Measurements from ENCODE around the gene PGLYRP2. TPM values are rescaled to one million over a fixed set of nuclear protein-coding genes. Genes with fewer than 3 reads are reported as not detected.
A peak's percentile ranks its signal among the peaks of the same experiment; 100 is the strongest.

The PGLYRP2 gene
- total and polyA plus RNA-seq, 3 experiments from 2014 or later, result 0.13 to 0.49 TPM; not detected in 1

DNA sequence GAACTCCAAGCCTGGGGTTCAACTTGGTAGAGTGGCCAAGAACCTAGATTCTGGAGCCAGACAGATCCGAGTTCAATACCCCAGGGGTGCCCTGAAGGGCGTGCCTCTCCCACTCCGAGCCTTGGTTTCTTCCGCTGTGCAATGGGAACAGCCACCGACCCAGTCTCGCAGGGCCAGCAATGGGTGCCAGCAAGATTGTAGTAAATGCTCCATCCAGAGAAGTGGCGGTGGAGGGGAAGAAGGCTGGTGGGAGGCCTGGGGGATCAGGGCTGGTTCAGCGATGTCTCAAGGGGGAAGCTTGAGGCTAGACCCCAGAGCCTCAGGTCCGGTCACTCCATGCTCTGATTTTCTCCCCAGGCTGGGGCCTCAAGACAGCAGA lies 34.1 kb downstream of the PGLYRP2 start:
- CTCF ChIA-PET, result no interaction called here
- peaks cover 8 to 12% (median 10%) of the 10 kb centered on the region in 3 donors for H3K4me1 Mint-ChIP-seq

DNA sequence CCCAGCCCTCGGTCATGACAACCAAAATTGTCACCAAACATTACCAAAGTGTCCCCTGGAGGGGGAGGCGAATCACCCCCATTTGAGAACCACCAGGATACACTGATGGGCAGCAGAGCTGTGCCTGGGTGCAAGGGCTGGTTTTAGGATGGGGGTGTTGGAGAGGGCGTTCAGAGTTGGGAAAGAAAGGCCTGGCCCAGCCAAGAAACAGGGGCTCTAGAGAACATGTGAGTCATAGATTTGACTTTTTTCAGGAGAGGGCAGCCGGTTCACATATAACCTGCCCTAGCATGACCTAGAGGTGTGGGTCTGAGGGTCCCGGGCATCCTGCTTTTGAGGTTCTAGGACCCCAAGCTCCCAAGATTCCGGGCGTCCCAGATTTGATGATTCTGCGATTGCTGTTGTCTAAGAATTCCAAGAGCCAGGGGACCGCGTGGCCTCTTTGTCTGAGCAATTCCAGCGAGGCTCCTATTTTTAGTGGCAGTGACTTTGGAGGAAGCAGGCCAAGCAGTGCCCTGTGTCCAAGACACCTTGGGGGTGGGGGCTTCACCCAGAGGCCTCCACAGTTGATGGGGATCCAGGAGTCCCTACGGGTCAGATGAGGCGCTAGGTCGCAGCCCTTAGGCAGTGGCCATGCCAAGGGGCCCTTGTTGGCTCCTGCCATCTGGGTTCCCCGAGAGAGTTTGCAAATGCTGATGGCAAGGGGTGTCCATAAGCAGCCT lies 34.6 kb downstream of the PGLYRP2 start:
- Histone ChIP-seq H3K4me1 (ENCODE audit: insufficient read depth, low read length) (no peaks in the 10 kb centered on the region), H3K27me3 (ENCODE audit: insufficient read depth, low read length, poor library complexity, severe bottlenecking) (no peaks in the 10 kb centered on the region), H3K36me3 (ENCODE audit: insufficient read depth, low read length) (no peaks in the 10 kb centered on the region), H3K4me3 (ENCODE audit: low read length) (no peak overlapping the region), H3K27ac (ENCODE audit: low read depth, low read length) (no peak overlapping the region), H3K9me3 (ENCODE audit: low read length) (no peaks in the 10 kb centered on the region)
- DNase-seq, result no peak
- Mint-ChIP-seq H3K27me3 (peaks cover 0 to 3% of the 10 kb centered on the region in 2 donors), H3K36me3 (peaks cover 0 to 4% (median 1%) of the 10 kb centered on the region in 3 donors), H3K4me3 (no peak overlapping the region), H3K4me1 (peaks cover 6 to 11% (median 8%) of the 10 kb centered on the region in 3 donors), H3K9me3 (no peaks in the 10 kb centered on the region), H3K27ac (peak overlapping the region in 1 of 8 donors; percentile 61)
- ChIA-PET POLR2A (no interaction called here), CTCF (no interaction called here)

More for the DNA sequence above, 34.1 kb downstream of the PGLYRP2 start:
- H3K36me3 ChIP-seq (ENCODE audit: insufficient read depth, low read length), result no peaks in the 10 kb centered on the region
- Mint-ChIP-seq H3K27ac (peak overlapping the region in 1 of 8 donors; percentile 91), H3K27me3 (peaks cover 0 to 3% of the 10 kb centered on the region in 2 donors), H3K9me3 (no peaks in the 10 kb centered on the region), H3K36me3 (peaks cover 0 to 4% (median 1%) of the 10 kb centered on the region in 3 donors), H3K4me3 (no peak overlapping the region)
- no peak overlapping the region for H3K4me3 ChIP-seq (ENCODE audit: low read length)
- peaks cover 3% of the 10 kb centered on the region for H3K4me1 ChIP-seq (ENCODE audit: insufficient read depth, low read length)
- no peak overlapping the region for H3K27ac ChIP-seq (ENCODE audit: low read depth, low read length)
- no peaks in the 10 kb centered on the region for H3K27me3 ChIP-seq (ENCODE audit: insufficient read depth, low read length, poor library complexity, severe bottlenecking)
- no peaks in the 10 kb centered on the region for H3K9me3 ChIP-seq (ENCODE audit: low read length)
- POLR2A ChIA-PET, result no interaction called here
- no peak for DNase-seq

DNA sequence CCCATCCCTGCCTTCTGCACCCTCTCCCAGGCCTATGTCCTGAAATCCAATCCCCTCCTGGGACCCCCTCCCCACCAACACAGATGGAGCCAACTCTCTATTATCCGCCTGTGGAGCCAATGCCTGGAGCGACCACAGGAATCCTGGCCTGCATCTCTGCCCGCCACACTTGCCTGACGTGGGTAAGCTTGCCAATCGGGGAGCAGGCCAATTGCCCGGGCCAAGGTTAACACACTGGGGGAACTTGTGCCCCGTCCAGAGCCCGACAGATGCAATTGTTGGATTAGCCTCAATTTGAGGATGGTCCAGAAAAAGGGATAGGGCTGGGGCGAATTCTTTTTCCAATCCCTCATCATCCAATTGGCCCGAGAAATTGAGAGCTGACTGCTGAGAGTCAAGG lies 35.5 kb downstream of the PGLYRP2 start:
- H3K27ac ChIP-seq (ENCODE audit: low read depth, low read length), result no peak overlapping the region
- no peak for DNase-seq
- H3K36me3 ChIP-seq (ENCODE audit: insufficient read depth, low read length), result no peaks in the 10 kb centered on the region
- CTCF ChIA-PET, result no interaction called here
- H3K4me3 ChIP-seq (ENCODE audit: low read length), result no peak overlapping the region
- no peaks in the 10 kb centered on the region for H3K9me3 ChIP-seq (ENCODE audit: low read length)
- H3K27me3 ChIP-seq (ENCODE audit: insufficient read depth, low read length, poor library complexity, severe bottlenecking), result no peaks in the 10 kb centered on the region
- POLR2A ChIA-PET, result no interaction called here
- H3K4me1 ChIP-seq (ENCODE audit: insufficient read depth, low read length), result no peaks in the 10 kb centered on the region
- Mint-ChIP-seq H3K27me3 (peaks cover 0 to 3% of the 10 kb centered on the region in 2 donors), H3K4me3 (peak overlapping the region in 1 of 7 donors; percentile 13), H3K27ac (peak overlapping the region in 1 of 8 donors; percentile 11), H3K9me3 (no peaks in the 10 kb centered on the region), H3K4me1 (peaks cover 6 to 10% (median 6%) of the 10 kb centered on the region in 3 donors), H3K36me3 (peaks cover 0 to 4% (median 1%) of the 10 kb centered on the region in 3 donors)

GRCh38 chr19:15443325-15443724 lies 36.0 kb downstream of the PGLYRP2 start:
- DNase-seq, result no peak
- no peaks in the 10 kb centered on the region for H3K9me3 ChIP-seq (ENCODE audit: low read length)
- no peak overlapping the region for H3K27ac ChIP-seq (ENCODE audit: low read depth, low read length)
- Mint-ChIP-seq H3K36me3 (peaks cover 0 to 2% (median 1%) of the 10 kb centered on the region in 3 donors), H3K27ac (peak overlapping the region in 2 of 8 donors; percentile 32 to 47), H3K9me3 (no peaks in the 10 kb centered on the region), H3K27me3 (peaks cover 0 to 3% of the 10 kb centered on the region in 2 donors), H3K4me3 (peak overlapping the region in 1 of 7 donors; percentile 13), H3K4me1 (peaks cover under 1 to 5% (median under 1%) of the 10 kb centered on the region in 3 donors)
- no peaks in the 10 kb centered on the region for H3K27me3 ChIP-seq (ENCODE audit: insufficient read depth, low read length, poor library complexity, severe bottlenecking)
- no peaks in the 10 kb centered on the region for H3K36me3 ChIP-seq (ENCODE audit: insufficient read depth, low read length)
- ChIA-PET CTCF (no interaction called here), POLR2A (no interaction called here)
- no peak overlapping the region for H3K4me3 ChIP-seq (ENCODE audit: low read length)
- H3K4me1 ChIP-seq (ENCODE audit: insufficient read depth, low read length), result no peaks in the 10 kb centered on the region

DNA sequence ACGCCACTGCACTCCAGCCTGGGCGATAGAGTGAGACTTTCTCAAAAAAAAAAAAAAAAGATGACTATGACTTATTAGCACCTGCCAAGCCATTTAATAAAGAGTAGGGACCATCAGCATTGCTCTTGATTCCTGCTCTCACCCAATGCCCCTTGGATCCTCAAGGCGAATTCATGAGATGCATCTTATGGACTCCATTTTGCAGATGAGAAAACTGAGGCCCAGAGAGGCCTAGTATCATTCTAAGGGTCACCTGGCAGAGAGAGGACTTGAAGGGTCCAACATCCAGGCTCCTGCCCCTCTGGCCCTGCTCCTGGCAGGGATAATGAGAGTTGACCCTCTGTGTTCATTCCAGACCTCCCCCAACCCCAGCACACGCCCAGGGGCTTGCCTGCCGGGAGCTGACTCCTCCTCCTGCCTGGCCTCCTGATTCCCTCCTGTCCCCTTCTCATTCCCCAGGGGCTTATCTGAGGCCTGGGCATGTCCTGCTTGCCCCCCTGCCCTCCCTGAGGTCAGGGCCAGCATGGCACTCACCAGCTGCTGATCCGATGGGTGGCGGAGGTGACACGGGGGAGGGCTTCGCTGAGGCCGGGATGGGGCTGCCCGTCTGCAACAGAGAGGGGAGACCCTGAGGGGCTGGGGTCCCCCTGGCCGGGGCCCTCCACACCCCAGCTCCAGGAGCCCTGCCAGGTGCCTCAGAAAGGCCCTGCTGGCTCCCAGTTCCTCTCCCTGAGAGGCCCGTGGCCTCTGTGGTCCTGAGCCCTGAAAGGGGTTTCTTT lies 37.0 kb downstream of the PGLYRP2 start:
- CTCF ChIA-PET, result interaction anchor here (0.9 to 1.0 kb wide), 2 partner anchors 23 to 105 kb away, joined by 3 to 4 read pairs; partner anchors contain the start of gene AKAP8L
- H3K36me3 Mint-ChIP-seq, result peaks cover 0 to 2% (median under 1%) of the 10 kb centered on the region in 3 donors
- no peak for DNase-seq
- H3K27ac Mint-ChIP-seq, result peak overlapping the region in 1 of 8 donors; percentile 43
- peaks cover 0 to 3% (median 0%) of the 10 kb centered on the region in 3 donors for H3K4me1 Mint-ChIP-seq
- Histone ChIP-seq H3K9me3 (ENCODE audit: low read length) (no peaks in the 10 kb centered on the region), H3K36me3 (ENCODE audit: insufficient read depth, low read length) (no peaks in the 10 kb centered on the region), H3K27me3 (ENCODE audit: insufficient read depth, low read length, poor library complexity, severe bottlenecking) (no peaks in the 10 kb centered on the region), H3K27ac (ENCODE audit: low read depth, low read length) (no peak overlapping the region), H3K4me1 (ENCODE audit: insufficient read depth, low read length) (no peaks in the 10 kb centered on the region), H3K4me3 (ENCODE audit: low read length) (no peak overlapping the region)
- no peak overlapping the region for H3K4me3 Mint-ChIP-seq
- POLR2A ChIA-PET, result no interaction called here
- no peaks in the 10 kb centered on the region for H3K9me3 Mint-ChIP-seq
- peaks cover 0 to 2% of the 10 kb centered on the region in 2 donors for H3K27me3 Mint-ChIP-seq

DNA sequence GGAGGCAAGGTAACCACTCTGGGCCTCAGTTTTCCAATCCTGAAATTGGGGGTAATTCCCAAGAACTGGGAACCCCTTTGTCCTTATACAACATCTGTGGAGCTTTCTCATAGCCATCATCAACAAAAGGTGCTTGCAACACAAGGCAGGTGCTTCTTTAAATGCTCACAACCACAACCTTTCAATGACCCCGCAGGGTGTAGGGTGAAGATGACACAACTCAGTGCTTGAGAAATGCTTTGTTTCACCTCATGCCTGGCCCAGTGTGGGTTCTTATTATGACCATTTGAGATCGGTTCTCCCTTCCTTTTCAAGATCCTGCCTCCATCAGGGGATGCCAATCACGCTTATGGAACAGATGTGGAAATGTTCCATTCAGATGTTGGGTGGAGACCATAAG lies 38.0 kb downstream of the PGLYRP2 start:
- H3K36me3 ChIP-seq (ENCODE audit: insufficient read depth, low read length), result no peaks in the 10 kb centered on the region
- H3K4me3 ChIP-seq (ENCODE audit: low read length), result no peak overlapping the region
- H3K27ac ChIP-seq (ENCODE audit: low read depth, low read length), result no peak overlapping the region
- H3K27ac Mint-ChIP-seq, result no peak overlapping the region
- no peaks in the 10 kb centered on the region for H3K9me3 ChIP-seq (ENCODE audit: low read length)
- peaks cover 0 to 1% (median 0%) of the 10 kb centered on the region in 3 donors for H3K36me3 Mint-ChIP-seq
- no peaks in the 10 kb centered on the region for H3K4me1 ChIP-seq (ENCODE audit: insufficient read depth, low read length)
- ChIA-PET POLR2A (no interaction called here), CTCF (interaction anchor here (0.9 to 1.0 kb wide), 2 partner anchors 22 to 106 kb away, joined by 3 to 4 read pairs; partner anchors contain the start of gene AKAP8L)
- H3K4me1 Mint-ChIP-seq, result peaks cover 0 to under 1% (median 0%) of the 10 kb centered on the region in 3 donors
- H3K4me3 Mint-ChIP-seq, result no peak overlapping the region
- no peak for DNase-seq
- H3K9me3 Mint-ChIP-seq, result no peaks in the 10 kb centered on the region
- H3K27me3 ChIP-seq (ENCODE audit: insufficient read depth, low read length, poor library complexity, severe bottlenecking), result no peaks in the 10 kb centered on the region
- peaks cover 0 to 2% of the 10 kb centered on the region in 2 donors for H3K27me3 Mint-ChIP-seq

GRCh38 chr19:15439821-15440641 lies 39.3 kb downstream of the PGLYRP2 start:
- no peak overlapping the region for H3K27ac Mint-ChIP-seq
- Histone ChIP-seq H3K4me3 (ENCODE audit: low read length) (no peak overlapping the region), H3K27me3 (ENCODE audit: insufficient read depth, low read length, poor library complexity, severe bottlenecking) (no peaks in the 10 kb centered on the region), H3K27ac (ENCODE audit: low read depth, low read length) (no peak overlapping the region), H3K9me3 (ENCODE audit: low read length) (no peaks in the 10 kb centered on the region), H3K4me1 (ENCODE audit: insufficient read depth, low read length) (no peaks in the 10 kb centered on the region), H3K36me3 (ENCODE audit: insufficient read depth, low read length) (no peaks in the 10 kb centered on the region)
- no peak for DNase-seq
- CTCF ChIA-PET, result no interaction called here
- no peaks in the 10 kb centered on the region for H3K27me3 Mint-ChIP-seq
- H3K36me3 Mint-ChIP-seq, result peaks cover 0 to 3% (median 0%) of the 10 kb centered on the region in 3 donors
- POLR2A ChIA-PET, result no interaction called here
- peaks cover 0 to 1% (median 0%) of the 10 kb centered on the region in 3 donors for H3K4me1 Mint-ChIP-seq
- no peaks in the 10 kb centered on the region for H3K9me3 Mint-ChIP-seq
- no peak overlapping the region for H3K4me3 Mint-ChIP-seq
